Endometrial microvascular endothelial cells (primary cell): ENCODE data around the gene GXYLT1. TPM values are rescaled to one million over a fixed set of nuclear protein-coding genes. Genes with fewer than 3 reads are reported as not detected.
"Not testable (repeated sequence)": the region's sequence is repeated elsewhere in the genome, so short reads cannot be mapped to it uniquely, and the experiment has no call there.

Source experiments
- in situ Hi-C: cut with HindIII; loops from 2 replicates; pipeline ENCODE4 v1.10.0; 2017; ENCODE audit warnings: low sequenced_read_pairs, low pct_unique_long_range_greater_than_20kb; ENCODE audit errors: inconsistent ontology term
- total RNA-seq: library from RNA; depleted of rRNA; stranded (reverse); fragments of >200 nt; gene quantifications from one replicate; pipeline ENCODE4 v1.2.3, GENCODE V29; 2015; ENCODE audit errors: inconsistent ontology term

Gene GXYLT1
- total RNA-seq, 1 donor from 2014 or later, result 23.5 TPM

GRCh38 chr12:42106791-42107190 lies 37.9 kb downstream of the GXYLT1 start:
- in situ Hi-C loops, result not testable (repeated sequence)

- in situ Hi-C loops, result no loop called here
Observed at GRCh38 chr12:42104784-42105183, 39.9 kb downstream of the GXYLT1 start.

- in situ Hi-C loops, result no loop called here
Observed at GRCh38 chr12:42104087-42104486, 40.6 kb downstream of the GXYLT1 start.

GRCh38 chr12:42103155-42103554 lies 41.5 kb downstream of the GXYLT1 start:
- in situ Hi-C loops, result no loop called here

GRCh38 chr12:42102720-42103119 lies 42.0 kb downstream of the GXYLT1 start:
- in situ Hi-C loops, result no loop called here

GRCh38 chr12:42099433-42099832 lies 45.2 kb downstream of the GXYLT1 start:
- in situ Hi-C loops, result no loop called here

GRCh38 chr12:42097971-42098370 lies 46.7 kb downstream of the GXYLT1 start:
- in situ Hi-C loops, result no loop called here

GRCh38 chr12:42094277-42094676 lies 50.4 kb downstream of the GXYLT1 start:
- in situ Hi-C loops, result no loop called here

GRCh38 chr12:42091769-42092168 lies 52.9 kb downstream of the GXYLT1 start:
- in situ Hi-C loops, result no loop called here

- in situ Hi-C loops, result no loop called here
Observed at GRCh38 chr12:42090899-42091298, 53.8 kb downstream of the GXYLT1 start.

- in situ Hi-C loops, result no loop called here
Observed at GRCh38 chr12:42086031-42086430, 58.6 kb downstream of the GXYLT1 start.

- in situ Hi-C loops, result no loop called here
Observed at GRCh38 chr12:42085594-42085993, 59.1 kb downstream of the GXYLT1 start.

- in situ Hi-C loops, result no loop called here
Observed at GRCh38 chr12:42084522-42084921, 60.2 kb downstream of the GXYLT1 start.

GRCh38 chr12:42076976-42077375 lies 67.7 kb downstream of the GXYLT1 start:
- in situ Hi-C loops, result no loop called here

GRCh38 chr12:42070036-42070435 lies 74.6 kb downstream of the GXYLT1 start:
- in situ Hi-C loops, result no loop called here

- in situ Hi-C loops, result no loop called here
Observed at GRCh38 chr12:42059127-42059526, 85.5 kb downstream of the GXYLT1 start.

- in situ Hi-C loops, result no loop called here
Observed at GRCh38 chr12:42056130-42056529, 88.5 kb downstream of the GXYLT1 start.

- in situ Hi-C loops, result no loop called here
Observed at GRCh38 chr12:42053456-42053855, 91.2 kb downstream of the GXYLT1 start.

- in situ Hi-C loops, result not testable (repeated sequence)
Observed at GRCh38 chr12:42048980-42049379, 95.7 kb downstream of the GXYLT1 start.

- in situ Hi-C loops, result no loop called here
Observed at GRCh38 chr12:42039577-42039976, 105.1 kb downstream of the GXYLT1 start.

GRCh38 chr12:42039176-42039575 lies 105.5 kb downstream of the GXYLT1 start:
- in situ Hi-C loops, result no loop called here
